Mesendoderm (in vitro differentiated cells): ENCODE results near the gene JARID2. TPM values are rescaled to one million over a fixed set of nuclear protein-coding genes. Genes with fewer than 3 reads are reported as not detected.

Experiments
- DNase-seq: peaks from one replicate; pipeline ENCODE4 v3.0.0; 2013
- H2AK5ac ChIP-seq: 2 replicates; pipeline ENCODE4 v1.6.1; 2013; ENCODE audit warnings: low read length, inconsistent platforms
- H2BK120ac ChIP-seq: 2 replicates; pipeline ENCODE4 v1.6.1; 2013; ENCODE audit warnings: low read depth, mild to moderate bottlenecking, low read length, moderate library complexity, mixed read lengths
- H2BK15ac ChIP-seq: replicated peaks from 2 replicates; pipeline ENCODE4 v1.6.1; 2013; ENCODE audit warnings: low read depth, mild to moderate bottlenecking, moderate library complexity
- H2BK5ac ChIP-seq: 2 replicates; pipeline ENCODE4 v1.6.1; 2013; ENCODE audit warnings: low read length, inconsistent platforms
- H3K18ac ChIP-seq: 2 replicates; pipeline ENCODE4 v1.6.1; 2013; ENCODE audit warnings: mild to moderate bottlenecking, low read length, mixed read lengths
- H3K23ac ChIP-seq: one replicate; pipeline ENCODE4 v1.6.1; 2013; ENCODE audit warnings: low read length
- H3K27ac ChIP-seq: 2 replicates; pipeline ENCODE4 v1.5.1; 2013; ENCODE audit warnings: low read depth, mild to moderate bottlenecking, inconsistent platforms, low read length, moderate library complexity
- H3K27me3 ChIP-seq: 2 replicates; pipeline ENCODE4 v1.6.1; 2013; ENCODE audit warnings: low read length, control low read depth, mild to moderate bottlenecking, inconsistent platforms; ENCODE audit not compliant: insufficient read depth, poor library complexity
- H3K36me3 ChIP-seq: 2 replicates; pipeline ENCODE4 v1.6.1; 2013; ENCODE audit warnings: low read length, inconsistent platforms; ENCODE audit not compliant: control insufficient read depth, insufficient read depth
- H3K4ac ChIP-seq: one replicate; pipeline ENCODE4 v1.6.1; 2013; ENCODE audit warnings: low read depth, mild to moderate bottlenecking, low read length, moderate library complexity
- H3K4me1 ChIP-seq: 2 replicates; pipeline ENCODE4 v1.6.1; 2013; ENCODE audit warnings: low read depth, low read length, inconsistent platforms; ENCODE audit not compliant: control insufficient read depth
- H3K4me2 ChIP-seq: 2 replicates; pipeline ENCODE4 v1.6.1; 2013; ENCODE audit warnings: low read length
- H3K4me3 ChIP-seq: 2 replicates; pipeline ENCODE4 v1.5.1; 2013; ENCODE audit warnings: mild to moderate bottlenecking, low read length
- H3K56ac ChIP-seq: one replicate; pipeline ENCODE4 v1.6.1; 2013; ENCODE audit warnings: low read length
- H3K79me1 ChIP-seq: 2 replicates; pipeline ENCODE4 v1.6.1; 2013; ENCODE audit warnings: low read length, inconsistent platforms
- H3K79me2 ChIP-seq: 2 replicates; pipeline ENCODE4 v1.6.1; 2013; ENCODE audit warnings: mild to moderate bottlenecking, low read length; ENCODE audit not compliant: control insufficient read depth, insufficient read depth
- H3K9ac ChIP-seq: 2 replicates; pipeline ENCODE4 v1.6.1; 2013; ENCODE audit warnings: low read length, inconsistent platforms
- H4K5ac ChIP-seq: one replicate; pipeline ENCODE4 v1.6.1; 2013; ENCODE audit warnings: low read length
- H4K8ac ChIP-seq: one replicate; pipeline ENCODE4 v1.6.1; 2013; ENCODE audit warnings: low read depth, mild to moderate bottlenecking, control low read depth, low read length, moderate library complexity
- WGBS: extraction: QIAGEN DNeasy Blood & Tissue Kit; methylation state at CpG from one replicate; pipeline ENCODE4 v1.1.7; 2013; ENCODE audit warnings: low lambda C conversion rate, missing lambda C conversion rate; ENCODE audit not compliant: insufficient coverage; ENCODE audit errors: extremely low coverage; 5-methylcytosine and 5-hydroxymethylcytosine counted together
- polyA plus RNA-seq, 2 experiments: library from polyadenylated mRNA; stranded (reverse); fragments of 200-250 nt; gene quantifications; one replicate each; pipeline ENCODE4 v1.2.3, GENCODE V29; 2013

Gene JARID2
- polyA plus RNA-seq (2013, experiment 1 of 2), result 58.9 TPM
- 60.3 TPM for polyA plus RNA-seq (2013, experiment 2 of 2)

DNA sequence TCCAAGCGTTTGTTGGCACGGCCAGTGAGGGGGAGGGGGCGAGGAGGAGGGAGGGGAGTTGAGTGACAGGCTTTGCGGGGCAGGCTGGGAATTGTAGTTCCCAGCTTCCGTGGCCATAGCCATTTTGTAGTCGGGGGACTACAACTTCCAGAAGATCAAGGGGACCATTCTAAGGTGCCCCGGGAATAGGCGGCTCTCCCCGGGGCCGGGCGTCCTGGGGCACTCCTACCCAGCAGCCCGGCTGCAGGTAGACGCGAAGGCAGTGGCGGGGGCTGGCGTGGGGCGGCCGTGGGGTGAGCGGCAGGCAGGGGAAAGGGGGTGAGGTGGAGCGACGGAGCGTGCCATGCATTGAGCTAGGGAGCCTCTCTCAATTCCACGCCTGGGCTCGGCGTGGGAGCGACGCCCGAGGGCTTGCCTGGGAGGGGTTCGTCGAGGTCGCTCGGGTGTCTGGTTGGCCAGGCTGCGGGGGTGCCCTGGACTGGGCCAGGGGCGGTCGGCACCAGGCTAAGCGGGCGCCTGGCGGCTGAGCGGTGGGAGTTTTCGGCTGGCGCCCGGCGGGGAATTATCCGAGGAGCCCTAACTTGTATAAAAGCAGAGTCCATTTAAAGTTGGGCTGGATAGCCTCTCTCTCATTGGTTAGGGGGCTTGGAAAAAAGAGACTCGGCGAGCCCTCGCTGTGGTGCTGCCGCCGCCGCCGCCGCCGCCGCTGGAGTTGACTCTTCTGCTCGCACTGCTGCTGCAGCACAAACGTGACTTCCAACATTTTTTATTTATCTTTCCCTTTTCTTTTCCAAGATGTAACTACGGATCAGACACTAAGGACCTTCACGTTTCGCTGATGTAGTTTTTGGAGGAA lies at the start of gene JARID2:
JARID2 (plus strand) TSS at position 709 of the 856 bp plus-strand sequence. CDS start 471 bp downstream, outside the sequence.
- peak; percentile 99 for DNase-seq
- peak within 1 kb of the TSS; percentile 100 for H3K18ac ChIP-seq
- peak within 1 kb of the TSS; percentile 98 for H3K9ac ChIP-seq
- H2BK5ac ChIP-seq, result peak within 1 kb of the TSS; percentile 98
- peak within 1 kb of the TSS; percentile 96 for H3K4me3 ChIP-seq
- H3K4me2 ChIP-seq, result peak within 1 kb of the TSS; percentile 75
- H3K79me2 ChIP-seq, result peaks cover 38% of the 10 kb centered on the region
- H3K79me1 ChIP-seq, result peaks cover 2% of the 10 kb centered on the region
- peak within 1 kb of the TSS; percentile 93 for H3K56ac ChIP-seq
- H3K23ac ChIP-seq, result no peak within 1 kb of the TSS
- H3K4ac ChIP-seq, result peak within 1 kb of the TSS; percentile 97
- peak within 1 kb of the TSS; percentile 93 for H3K27ac ChIP-seq
- no peak within 1 kb of the TSS for H4K5ac ChIP-seq
- H3K27me3 ChIP-seq, result no peaks in the 10 kb centered on the region
- H3K36me3 ChIP-seq, result no peaks in the 10 kb centered on the region
- no peak within 1 kb of the TSS for H2BK15ac ChIP-seq
- no peak within 1 kb of the TSS for H2AK5ac ChIP-seq
- no peak within 1 kb of the TSS for H4K8ac ChIP-seq
- no CpG with 5 or more reads among the region's 59 CpGs for WGBS
- peaks cover 10% of the 10 kb centered on the region for H3K4me1 ChIP-seq
- H2BK120ac ChIP-seq, result peak within 1 kb of the TSS; percentile 75

DNA sequence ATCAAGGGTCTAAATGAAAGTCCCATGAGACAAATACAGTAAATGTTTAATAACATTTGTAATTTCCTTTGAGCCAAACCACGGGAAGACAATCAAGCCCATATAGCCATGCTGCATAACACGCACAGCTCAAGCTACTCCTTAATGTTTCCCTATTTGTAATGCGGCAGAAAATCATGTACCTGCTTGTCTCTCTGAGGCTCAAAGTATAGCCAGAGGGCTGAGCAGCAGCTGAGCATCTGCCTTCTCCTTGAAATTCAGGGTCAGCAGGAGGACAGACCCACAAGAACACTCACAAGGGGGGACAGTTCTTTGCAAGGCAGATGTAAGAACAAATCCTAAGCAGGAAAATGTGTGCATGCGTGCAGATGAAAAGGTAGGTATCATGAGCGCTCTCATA lies 45.8 kb upstream of the JARID2 start:
- H3K79me2 ChIP-seq, result no peaks in the 10 kb centered on the region
- H3K4me3 ChIP-seq, result no peak overlapping the region
- no CpG with 5 or more reads among the region's 5 CpGs for WGBS
- H2AK5ac ChIP-seq, result no peak overlapping the region
- no peak overlapping the region for H3K23ac ChIP-seq
- H2BK120ac ChIP-seq, result no peak overlapping the region
- no peak overlapping the region for H4K8ac ChIP-seq
- H3K27ac ChIP-seq, result no peak overlapping the region
- no peak overlapping the region for H3K4me2 ChIP-seq
- no peak overlapping the region for H3K4ac ChIP-seq
- no peaks in the 10 kb centered on the region for H3K79me1 ChIP-seq
- H2BK15ac ChIP-seq, result no peak overlapping the region
- DNase-seq, result no peak
- no peak overlapping the region for H3K18ac ChIP-seq
- no peaks in the 10 kb centered on the region for H3K4me1 ChIP-seq
- H3K9ac ChIP-seq, result no peak overlapping the region
- H2BK5ac ChIP-seq, result no peak overlapping the region
- no peaks in the 10 kb centered on the region for H3K36me3 ChIP-seq
- H3K27me3 ChIP-seq, result no peaks in the 10 kb centered on the region
- no peak overlapping the region for H4K5ac ChIP-seq
- H3K56ac ChIP-seq, result no peak overlapping the region

DNA sequence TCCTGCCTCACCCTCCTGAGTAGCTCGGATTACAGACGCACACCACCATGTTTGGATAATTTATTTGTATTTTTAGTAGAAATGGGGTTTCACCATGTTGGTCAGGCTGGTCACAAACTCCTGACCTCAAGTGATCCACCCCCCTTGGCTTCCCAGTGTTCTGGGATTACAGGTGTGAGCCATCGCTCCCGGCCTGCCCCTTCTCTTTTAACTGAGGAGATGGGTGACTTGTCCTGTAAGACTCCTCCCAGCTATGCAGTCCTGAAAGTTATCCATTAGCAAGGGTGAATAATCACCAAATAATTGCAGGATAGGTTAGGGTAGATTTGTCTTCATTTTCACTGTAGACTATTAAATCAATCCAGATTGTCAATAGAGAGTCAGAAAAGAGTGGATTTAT lies 40.5 kb upstream of the JARID2 start:
- Histone ChIP-seq H3K4me2 (no peak overlapping the region), H3K18ac (no peak overlapping the region), H3K4me3 (no peak overlapping the region), H3K4me1 (peaks cover 1% of the 10 kb centered on the region), H3K23ac (no peak overlapping the region), H2AK5ac (no peak overlapping the region), H3K27me3 (no peaks in the 10 kb centered on the region), H3K79me1 (no peaks in the 10 kb centered on the region), H4K8ac (no peak overlapping the region), H4K5ac (no peak overlapping the region), H3K36me3 (no peaks in the 10 kb centered on the region), H2BK120ac (no peak overlapping the region), H3K27ac (no peak overlapping the region), H3K9ac (no peak overlapping the region), H2BK15ac (no peak overlapping the region), H3K56ac (no peak overlapping the region), H3K79me2 (no peaks in the 10 kb centered on the region), H3K4ac (no peak overlapping the region), H2BK5ac (no peak overlapping the region)
- WGBS, result no CpG with 5 or more reads among the region's 4 CpGs
- DNase-seq, result peak; percentile 16

GRCh38 chr6:15206887-15207286 lies 39.0 kb upstream of the JARID2 start:
- H2BK15ac ChIP-seq, result no peak overlapping the region
- no peak overlapping the region for H4K5ac ChIP-seq
- no peak overlapping the region for H4K8ac ChIP-seq
- no peak overlapping the region for H3K56ac ChIP-seq
- no peaks in the 10 kb centered on the region for H3K79me1 ChIP-seq
- H2BK120ac ChIP-seq, result no peak overlapping the region
- no peak overlapping the region for H3K4me3 ChIP-seq
- no peak overlapping the region for H3K27ac ChIP-seq
- H3K4me1 ChIP-seq, result peaks cover 1% of the 10 kb centered on the region
- no peaks in the 10 kb centered on the region for H3K27me3 ChIP-seq
- H2AK5ac ChIP-seq, result no peak overlapping the region
- no peaks in the 10 kb centered on the region for H3K36me3 ChIP-seq
- H3K23ac ChIP-seq, result no peak overlapping the region
- no peaks in the 10 kb centered on the region for H3K79me2 ChIP-seq
- peak; percentile 37 for DNase-seq
- H3K4me2 ChIP-seq, result no peak overlapping the region
- H3K9ac ChIP-seq, result no peak overlapping the region
- no peak overlapping the region for H2BK5ac ChIP-seq
- WGBS, result no CpG with 5 or more reads among the region's 2 CpGs
- H3K18ac ChIP-seq, result no peak overlapping the region
- H3K4ac ChIP-seq, result no peak overlapping the region

GRCh38 chr6:15207923-15208322 lies 37.9 kb upstream of the JARID2 start:
- no peak overlapping the region for H3K4me3 ChIP-seq
- no CpG with 5 or more reads among the region's 3 CpGs for WGBS
- no peak overlapping the region for H2BK120ac ChIP-seq
- no peak overlapping the region for H2AK5ac ChIP-seq
- no peaks in the 10 kb centered on the region for H3K79me2 ChIP-seq
- H3K27me3 ChIP-seq, result no peaks in the 10 kb centered on the region
- H3K27ac ChIP-seq, result peak overlapping the region; percentile 76
- no peaks in the 10 kb centered on the region for H3K36me3 ChIP-seq
- H4K8ac ChIP-seq, result no peak overlapping the region
- no peak overlapping the region for H3K9ac ChIP-seq
- H3K4me1 ChIP-seq, result peaks cover 1% of the 10 kb centered on the region
- no peak overlapping the region for H3K4ac ChIP-seq
- DNase-seq, result peak; percentile 81
- H4K5ac ChIP-seq, result no peak overlapping the region
- no peak overlapping the region for H3K4me2 ChIP-seq
- no peak overlapping the region for H2BK15ac ChIP-seq
- H3K18ac ChIP-seq, result no peak overlapping the region
- H3K56ac ChIP-seq, result no peak overlapping the region
- H3K23ac ChIP-seq, result no peak overlapping the region
- no peak overlapping the region for H2BK5ac ChIP-seq
- no peaks in the 10 kb centered on the region for H3K79me1 ChIP-seq
